ENCODE data around the gene ATG16L1. TPM values are rescaled to one million over a fixed set of nuclear protein-coding genes. Genes with fewer than 3 reads are reported as not detected.
A peak's percentile ranks its signal among the peaks of the same experiment; 100 is the strongest.

ATG16L1 gene
- total RNA-seq, 1 donor from 2014 or later = 26.6 TPM

DNA sequence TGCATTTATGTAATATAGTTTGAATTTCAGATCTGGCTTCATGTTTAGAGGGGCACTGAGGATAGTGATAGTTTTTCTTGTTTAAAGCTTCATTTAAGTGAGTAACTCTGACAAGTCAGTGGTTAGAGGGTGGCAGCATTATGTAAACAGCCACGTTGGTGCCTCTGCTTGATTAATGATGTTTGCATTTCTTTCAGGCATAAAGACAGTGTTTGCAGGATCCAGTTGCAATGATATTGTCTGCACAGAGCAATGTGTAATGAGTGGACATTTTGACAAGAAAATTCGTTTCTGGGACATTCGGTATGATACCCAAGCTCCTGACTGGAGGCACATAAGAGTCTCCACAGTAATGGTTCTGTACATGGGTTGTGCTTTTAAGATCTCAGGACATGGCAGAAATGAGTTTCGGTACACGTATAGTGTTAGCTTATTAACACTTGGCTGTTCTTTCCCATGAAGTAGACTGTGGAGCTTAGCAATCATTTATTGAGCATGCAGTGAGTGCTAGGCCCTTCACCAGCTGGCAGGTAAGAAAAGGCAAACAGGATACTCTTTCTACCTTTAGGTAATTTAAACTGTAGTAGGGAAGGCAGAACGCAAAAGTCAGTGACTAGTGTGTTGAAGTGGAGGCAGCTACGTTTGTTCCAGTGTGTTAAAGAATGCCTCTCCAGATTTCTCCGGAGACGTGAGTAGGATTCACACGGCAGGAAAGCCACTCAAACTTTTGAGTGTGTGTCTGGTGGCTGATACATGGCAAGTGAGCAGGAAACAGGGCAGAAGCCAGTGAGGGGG, 38.8 kb downstream of the ATG16L1 start:
- DNase-seq = no peak
- intact Hi-C loops (cut with DNase I) = no loop called here

DNA sequence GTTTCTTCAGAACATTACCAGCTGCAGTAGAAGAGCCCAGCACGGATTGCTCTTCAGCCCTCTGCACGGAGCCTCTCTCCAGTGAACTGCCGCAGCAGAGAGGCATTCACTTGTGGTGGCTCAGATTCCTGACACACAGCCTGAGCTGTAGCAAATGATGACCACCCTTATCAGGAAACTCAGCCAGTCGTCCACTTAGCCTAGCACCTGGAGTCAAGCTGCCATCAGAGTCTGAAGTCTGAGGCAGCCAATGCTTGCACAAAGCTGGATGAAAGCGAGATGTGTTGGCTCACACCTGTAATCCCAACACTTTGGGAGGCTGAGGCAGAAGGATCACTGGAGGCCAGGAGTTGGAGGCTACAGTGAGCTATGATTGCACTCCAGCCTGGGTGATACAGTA, 44.4 kb downstream of the ATG16L1 start:
- ATAC-seq (no peak), DNase-seq (no peak)
- TF ChIP-seq, protein P1, sequence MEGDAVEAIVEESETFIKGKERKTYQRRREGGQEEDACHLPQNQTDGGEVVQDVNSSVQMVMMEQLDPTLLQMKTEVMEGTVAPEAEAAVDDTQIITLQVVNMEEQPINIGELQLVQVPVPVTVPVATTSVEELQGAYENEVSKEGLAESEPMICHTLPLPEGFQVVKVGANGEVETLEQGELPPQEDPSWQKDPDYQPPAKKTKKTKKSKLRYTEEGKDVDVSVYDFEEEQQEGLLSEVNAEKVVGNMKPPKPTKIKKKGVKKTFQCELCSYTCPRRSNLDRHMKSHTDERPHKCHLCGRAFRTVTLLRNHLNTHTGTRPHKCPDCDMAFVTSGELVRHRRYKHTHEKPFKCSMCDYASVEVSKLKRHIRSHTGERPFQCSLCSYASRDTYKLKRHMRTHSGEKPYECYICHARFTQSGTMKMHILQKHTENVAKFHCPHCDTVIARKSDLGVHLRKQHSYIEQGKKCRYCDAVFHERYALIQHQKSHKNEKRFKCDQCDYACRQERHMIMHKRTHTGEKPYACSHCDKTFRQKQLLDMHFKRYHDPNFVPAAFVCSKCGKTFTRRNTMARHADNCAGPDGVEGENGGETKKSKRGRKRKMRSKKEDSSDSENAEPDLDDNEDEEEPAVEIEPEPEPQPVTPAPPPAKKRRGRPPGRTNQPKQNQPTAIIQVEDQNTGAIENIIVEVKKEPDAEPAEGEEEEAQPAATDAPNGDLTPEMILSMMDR (IDR thresholded peaks at IDR 0.05) = no peak
- Histone ChIP-seq H3K4me1 (no peaks in the 10 kb centered on the region), H3K27ac (no peak overlapping the region), H3K9me3 (no peaks in the 10 kb centered on the region), H3K4me3 (no peak overlapping the region), H3K36me3 (peaks cover 55% of the 10 kb centered on the region), H3K27me3 (no peaks in the 10 kb centered on the region)
- intact Hi-C loops (cut with DNase I) = no loop called here

More for the DNA sequence above, 38.8 kb downstream of the ATG16L1 start:
- ATAC-seq = peak; percentile 79
- Histone ChIP-seq H3K36me3 (peaks cover 95% of the 10 kb centered on the region), H3K4me1 (no peaks in the 10 kb centered on the region), H3K9me3 (no peaks in the 10 kb centered on the region), H3K4me3 (no peak overlapping the region), H3K27ac (no peak overlapping the region), H3K27me3 (no peaks in the 10 kb centered on the region)
- TF ChIP-seq, protein P1 (IDR thresholded peaks at IDR 0.05) = no peak

DNA sequence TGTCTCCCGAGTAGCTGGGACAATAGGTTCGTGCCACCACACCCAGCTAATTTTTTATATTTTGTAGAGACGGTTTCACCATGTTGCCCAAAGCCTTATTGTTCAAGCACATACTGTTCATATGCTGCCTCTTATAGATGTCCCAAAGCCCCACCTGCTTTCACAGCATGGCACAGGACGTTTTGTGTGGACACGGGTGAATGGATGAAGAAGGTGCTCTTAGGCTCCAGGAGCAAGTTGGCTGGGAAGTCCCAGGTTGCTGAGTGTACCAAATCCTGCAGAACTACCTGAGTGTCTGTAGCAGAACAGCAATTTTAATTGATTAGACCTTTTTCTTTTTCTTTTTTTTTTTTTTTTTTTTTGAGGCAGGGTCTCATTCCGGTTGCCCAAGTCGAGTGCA, 45.6 kb downstream of the ATG16L1 start:
- no peaks in the 10 kb centered on the region for H3K9me3 ChIP-seq
- no peak overlapping the region for H3K4me3 ChIP-seq
- no peak overlapping the region for H3K27ac ChIP-seq
- H3K4me1 ChIP-seq = no peaks in the 10 kb centered on the region
- H3K27me3 ChIP-seq = no peaks in the 10 kb centered on the region
- ATAC-seq (no peak), DNase-seq (no peak)
- intact Hi-C loops (cut with DNase I) = no loop called here
- peaks cover 43% of the 10 kb centered on the region for H3K36me3 ChIP-seq
- TF ChIP-seq, protein P1 (IDR thresholded peaks at IDR 0.05) = no peak

DNA sequence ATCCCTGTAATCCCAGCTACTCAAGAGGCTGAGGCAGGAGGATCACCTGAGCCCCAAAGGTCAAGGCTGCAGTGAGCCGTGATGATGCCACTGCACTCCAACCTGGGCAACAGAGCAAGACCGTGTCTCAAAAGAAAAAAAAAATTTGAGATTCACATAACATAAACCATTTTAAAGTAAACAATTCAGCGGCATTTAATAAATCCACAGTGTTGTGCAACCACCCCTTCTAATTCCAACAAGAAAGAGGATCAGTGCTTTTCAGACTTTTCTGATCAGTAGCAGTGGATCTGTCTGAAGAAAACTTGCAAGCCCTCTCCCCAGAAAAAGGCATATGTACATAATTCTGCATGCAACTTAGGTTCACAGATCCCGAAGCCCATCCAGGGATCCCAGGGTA, 48.9 kb downstream of the ATG16L1 start:
- peaks cover 10% of the 10 kb centered on the region for H3K36me3 ChIP-seq
- TF ChIP-seq, protein P1 (IDR thresholded peaks at IDR 0.05) = no peak
- H3K27ac ChIP-seq = no peak overlapping the region
- no peak for ATAC-seq
- DNase-seq = no peak
- intact Hi-C loops (cut with DNase I) = no loop called here
- H3K4me3 ChIP-seq = no peak overlapping the region
- H3K4me1 ChIP-seq = no peaks in the 10 kb centered on the region
- H3K27me3 ChIP-seq = no peaks in the 10 kb centered on the region
- H3K9me3 ChIP-seq = no peaks in the 10 kb centered on the region

DNA sequence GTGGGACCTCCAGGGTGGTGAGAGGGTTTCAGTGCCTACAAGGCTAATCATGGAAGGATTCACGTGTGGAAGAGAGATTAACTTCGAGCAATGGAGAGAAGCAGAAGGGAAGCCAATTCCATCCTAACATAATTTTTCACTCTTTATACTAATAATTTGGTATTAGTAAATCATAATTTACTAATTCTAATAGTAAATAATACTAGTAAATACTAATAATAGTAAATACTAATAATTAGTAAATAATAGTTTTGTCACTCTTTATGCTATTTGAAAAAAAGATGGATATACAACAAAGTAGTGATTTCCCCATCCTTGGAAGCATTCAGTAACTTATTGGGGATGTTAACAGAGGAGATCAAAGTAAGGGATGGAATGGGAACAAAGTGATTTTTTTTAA, 49.8 kb downstream of the ATG16L1 start:
- H3K4me1 ChIP-seq = no peaks in the 10 kb centered on the region
- ATAC-seq = no peak
- H3K9me3 ChIP-seq = no peaks in the 10 kb centered on the region
- no peak for DNase-seq
- H3K27ac ChIP-seq = no peak overlapping the region
- H3K27me3 ChIP-seq = no peaks in the 10 kb centered on the region
- TF ChIP-seq, protein P1 (IDR thresholded peaks at IDR 0.05) = no peak
- no peak overlapping the region for H3K4me3 ChIP-seq
- intact Hi-C loops (cut with DNase I) = no loop called here
- peaks cover 1% of the 10 kb centered on the region for H3K36me3 ChIP-seq
